ENCODE data around the gene GNAO1.

GNAO1 gene

GRCh38 chr16:56259425-56259779 is 68.1 kb downstream of the GNAO1 start:
- no peak for TF ChIP-seq CTCF (IDR thresholded peaks at IDR 0.05; ENCODE audit: low read depth, low read length, missing control alignments)
- no peak for DNase-seq (ENCODE audit: low read depth)
- H3K4me3 ChIP-seq (ENCODE audit: low read depth, low read length): no peak overlapping the region
- in situ Hi-C loops (cut with HindIII; ENCODE audit: low sequenced_read_pairs): no loop called here

GRCh38 chr16:56260378-56261160 is 69.3 kb downstream of the GNAO1 start:
- TF ChIP-seq CTCF (IDR thresholded peaks at IDR 0.05; ENCODE audit: low read depth, low read length, missing control alignments): no peak
- H3K4me3 ChIP-seq (ENCODE audit: low read depth, low read length): no peak overlapping the region
- in situ Hi-C loops (cut with HindIII; ENCODE audit: low sequenced_read_pairs): no loop called here
- no peak for DNase-seq (ENCODE audit: low read depth)

DNA sequence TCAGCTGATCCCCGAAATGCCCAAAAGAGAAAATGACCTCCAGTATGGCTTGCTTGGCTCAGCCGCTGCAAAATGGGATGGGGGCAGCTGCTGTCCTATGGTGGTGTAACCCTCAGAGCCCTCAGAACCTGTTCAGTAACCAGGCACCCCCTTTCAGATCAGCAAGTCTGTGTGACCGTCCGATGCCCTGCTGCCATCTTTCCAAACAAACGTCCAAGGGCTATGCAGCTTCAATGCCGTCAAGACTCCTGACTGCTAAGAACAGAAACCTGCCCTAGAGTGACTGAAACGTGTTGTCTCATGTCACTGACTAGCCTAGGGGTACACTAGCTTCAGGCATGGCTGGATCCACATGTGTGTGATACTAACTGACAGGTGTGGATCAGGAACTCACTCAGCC is 70.4 kb downstream of the GNAO1 start:
- in situ Hi-C loops (cut with HindIII; ENCODE audit: low sequenced_read_pairs): no loop called here
- DNase-seq (ENCODE audit: low read depth): no peak
- no peak overlapping the region for H3K4me3 ChIP-seq (ENCODE audit: low read depth, low read length)
- TF ChIP-seq CTCF (IDR thresholded peaks at IDR 0.05; ENCODE audit: low read depth, low read length, missing control alignments): no peak

DNA sequence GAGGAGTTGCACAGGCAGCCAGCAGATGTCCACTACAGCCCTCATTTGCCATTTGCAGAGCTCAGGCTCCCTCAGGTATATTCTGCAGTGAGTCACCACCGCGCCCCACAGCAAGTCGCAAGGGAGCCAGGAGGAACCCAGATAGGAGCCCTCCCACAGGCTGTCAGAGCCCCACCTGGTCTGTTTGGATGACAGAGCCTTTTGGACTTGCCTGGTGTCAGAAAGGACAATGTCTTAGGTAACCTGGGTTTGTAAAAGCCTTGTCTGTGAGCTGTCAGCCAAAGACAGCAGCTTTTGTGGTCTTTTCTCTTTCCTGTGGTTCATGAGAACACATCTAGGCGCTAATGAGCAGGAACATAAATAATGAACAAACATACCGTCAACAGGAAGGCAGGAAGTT is 70.9 kb downstream of the GNAO1 start:
- DNase-seq (ENCODE audit: low read depth): no peak
- H3K4me3 ChIP-seq (ENCODE audit: low read depth, low read length): no peak overlapping the region
- no peak for TF ChIP-seq CTCF (IDR thresholded peaks at IDR 0.05; ENCODE audit: low read depth, low read length, missing control alignments)
- in situ Hi-C loops (cut with HindIII; ENCODE audit: low sequenced_read_pairs): no loop called here

GRCh38 chr16:56262551-56263245 is 71.4 kb downstream of the GNAO1 start:
- no peak overlapping the region for H3K4me3 ChIP-seq (ENCODE audit: low read depth, low read length)
- no peak for TF ChIP-seq CTCF (IDR thresholded peaks at IDR 0.05; ENCODE audit: low read depth, low read length, missing control alignments)
- in situ Hi-C loops (cut with HindIII; ENCODE audit: low sequenced_read_pairs): no loop called here
- DNase-seq (ENCODE audit: low read depth): no peak

DNA sequence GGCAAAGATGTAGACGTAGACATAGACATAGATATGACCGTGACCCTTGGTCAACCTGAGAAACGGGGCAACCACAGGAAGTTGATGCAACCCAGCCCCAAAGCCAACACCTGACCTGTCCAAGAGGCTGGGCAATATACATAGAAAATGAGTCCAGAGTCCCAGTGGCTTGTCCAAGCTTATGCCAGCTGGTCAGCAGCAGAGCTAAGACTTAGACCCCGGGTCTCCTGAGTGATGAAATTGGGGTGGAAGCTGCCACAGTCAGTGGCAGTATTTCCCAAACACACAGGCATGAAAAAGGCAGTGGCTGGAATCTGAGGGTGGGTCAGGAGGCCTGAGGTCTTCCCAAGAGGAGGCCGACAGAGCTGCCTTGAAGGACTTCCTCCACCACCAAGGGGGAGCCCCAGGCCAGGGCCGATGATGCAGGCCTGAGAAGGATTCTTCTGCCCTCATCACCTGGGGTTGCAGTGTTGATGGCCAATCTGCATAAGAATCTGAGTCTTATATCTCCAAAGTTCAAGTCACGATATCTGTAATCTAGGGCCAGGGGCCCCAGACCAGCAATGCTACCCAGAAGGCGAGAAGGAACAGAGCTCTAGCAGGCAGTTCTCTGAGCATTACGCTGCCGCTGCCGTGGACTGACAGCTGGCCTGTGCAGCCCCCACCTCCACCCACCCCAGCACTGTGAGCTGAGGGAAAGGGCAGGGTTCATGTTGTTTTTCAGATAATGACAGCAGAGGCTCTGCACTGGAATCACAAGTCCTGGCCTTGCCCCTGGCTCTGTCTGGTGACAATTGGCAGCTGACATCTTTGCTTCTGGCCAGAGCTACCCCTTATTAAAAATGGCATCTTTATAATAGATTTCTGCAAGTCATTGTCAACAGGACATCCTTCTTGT is 72.7 kb downstream of the GNAO1 start:
- no peak for DNase-seq (ENCODE audit: low read depth)
- TF ChIP-seq CTCF (IDR thresholded peaks at IDR 0.05; ENCODE audit: low read depth, low read length, missing control alignments): no peak
- in situ Hi-C loops (cut with HindIII; ENCODE audit: low sequenced_read_pairs): no loop called here
- no peak overlapping the region for H3K4me3 ChIP-seq (ENCODE audit: low read depth, low read length)

All from astrocyte of the cerebellum (primary cell).